A172 (cell line): ENCODE data around the gene MYH13. TPM values are rescaled to one million over a fixed set of nuclear protein-coding genes. Genes with fewer than 3 reads are reported as not detected.

Experiments used
- DNase-seq: peaks from one replicate; pipeline ENCODE4 v3.0.0-alpha.2; 2015; ENCODE audit warnings: low spot score
- total RNA-seq: library from RNA; depleted of rRNA; stranded (reverse); fragments of >200 nt; shearing (Covaris generic); gene quantifications from 2 replicates; pipeline ENCODE4 v1.2.3, GENCODE V29; 2014

Gene MYH13
- total RNA-seq, 1 experiment from 2014 or later = not detected

DNA sequence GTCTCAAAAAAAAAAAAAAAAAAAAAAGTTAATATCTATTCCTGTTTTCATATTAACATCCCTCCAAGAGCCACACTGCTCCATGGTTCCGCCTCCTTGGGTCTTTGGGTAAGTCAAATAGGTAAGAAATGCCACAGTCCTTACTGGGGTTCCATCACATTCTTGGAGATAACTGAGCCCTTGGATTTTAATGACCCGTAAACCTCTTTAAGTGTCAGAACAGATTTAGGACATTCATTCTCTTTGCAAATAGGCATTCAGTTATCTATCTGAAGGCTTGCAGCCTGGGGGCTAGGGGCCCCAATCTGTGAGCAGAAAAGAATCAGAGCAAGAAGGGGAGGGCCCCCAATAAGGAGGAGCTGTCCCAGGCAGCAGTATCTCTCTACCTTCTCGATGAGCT is 28.0 kb downstream of the MYH13 start:
- DNase-seq = no peak

GRCh38 chr17:10339051-10339450 is 33.8 kb downstream of the MYH13 start:
- DNase-seq = no peak

DNA sequence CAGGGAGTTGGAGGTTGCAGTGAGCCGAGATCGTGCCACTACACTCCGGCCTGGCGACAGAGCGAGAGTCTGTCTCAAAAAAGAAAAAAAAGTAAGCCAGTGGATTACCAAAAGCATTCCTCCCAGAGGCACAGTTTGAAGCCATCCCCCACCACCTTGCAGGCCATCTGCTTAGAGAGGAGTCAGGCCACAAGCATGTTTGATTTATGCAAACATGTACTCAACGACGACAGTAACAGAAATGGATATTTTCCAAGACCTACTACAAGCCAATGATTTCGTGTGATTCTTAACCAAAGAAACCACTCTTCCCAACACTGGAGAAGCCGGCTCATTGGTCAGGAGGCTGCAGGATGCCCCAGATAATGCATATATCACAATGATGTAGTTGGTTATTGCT is 34.8 kb downstream of the MYH13 start:
- no peak for DNase-seq

DNA sequence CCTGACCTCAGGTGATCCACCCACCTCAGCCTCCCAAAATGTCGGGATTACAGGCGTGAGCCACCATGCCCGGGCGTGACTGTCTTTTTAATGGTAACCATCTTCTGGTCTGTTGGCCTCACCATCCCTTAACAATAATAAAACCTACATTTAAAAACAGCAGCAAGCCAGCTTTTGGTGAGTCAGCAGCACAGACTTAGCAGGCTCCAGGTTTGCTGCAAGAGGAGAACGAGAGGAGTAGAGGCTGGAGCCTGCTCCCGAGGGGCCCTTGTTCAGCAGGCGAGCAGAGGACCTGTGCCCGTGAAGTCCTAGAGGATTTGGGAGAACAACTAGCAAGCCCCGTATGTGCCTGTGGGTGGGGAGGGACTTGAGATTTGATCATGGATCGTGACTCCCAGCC is 35.7 kb downstream of the MYH13 start:
- no peak for DNase-seq

DNA sequence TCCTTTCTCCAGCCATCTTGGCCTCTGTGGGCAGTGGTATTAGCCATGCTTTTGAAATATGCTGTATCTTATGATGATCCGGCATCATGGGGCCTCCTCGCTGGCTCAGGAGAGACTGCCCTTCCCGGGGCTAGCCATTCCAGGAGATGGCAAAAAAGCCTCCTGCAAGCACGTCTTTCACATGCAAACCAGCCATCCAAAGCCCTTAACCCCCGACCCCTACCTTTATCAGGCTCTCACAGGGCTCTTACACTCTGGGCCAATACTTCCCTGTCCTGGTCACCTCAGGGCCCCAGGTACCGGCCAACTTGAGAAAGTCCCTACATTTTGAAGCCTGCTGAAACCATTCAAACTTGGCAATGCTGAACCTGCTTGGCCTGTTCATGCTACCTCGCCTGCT is 36.4 kb downstream of the MYH13 start:
- DNase-seq = no peak

GRCh38 chr17:10332515-10332914 is 40.3 kb downstream of the MYH13 start:
- DNase-seq = no peak

- DNase-seq = no peak
Observed at GRCh38 chr17:10328971-10329923, 43.6 kb downstream of the MYH13 start.

- no peak for DNase-seq
Observed at GRCh38 chr17:10328206-10328605, 44.6 kb downstream of the MYH13 start.

DNA sequence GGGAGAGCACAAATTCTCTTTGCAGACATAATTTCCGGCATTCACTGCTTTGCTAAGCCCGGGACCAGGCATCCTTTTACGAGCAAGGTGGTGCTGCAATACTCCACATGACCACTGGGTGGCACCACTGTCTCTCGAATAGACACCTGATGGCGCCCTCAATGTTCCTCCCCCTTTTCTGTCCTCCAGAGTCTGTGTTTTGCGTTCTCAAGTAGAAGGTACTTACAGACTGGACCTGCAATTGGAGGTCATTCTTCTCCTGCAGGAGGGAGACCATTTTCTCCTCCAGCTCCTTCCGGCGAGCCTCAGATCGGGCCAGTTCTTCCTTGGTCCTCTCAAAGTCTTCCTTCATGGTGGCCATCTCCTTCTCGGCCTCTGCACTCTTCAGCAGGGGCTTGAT is 45.2 kb downstream of the MYH13 start:
- DNase-seq = peak; percentile 93

- peak; percentile 20 for DNase-seq
Observed at GRCh38 chr17:10325031-10325695, 47.6 kb downstream of the MYH13 start.

- no peak for DNase-seq
Observed at GRCh38 chr17:10323812-10324610, 48.8 kb downstream of the MYH13 start.

- no peak for DNase-seq
Observed at GRCh38 chr17:10318535-10318934, 54.3 kb downstream of the MYH13 start.

GRCh38 chr17:10317543-10317834 is 55.3 kb downstream of the MYH13 start:
- no peak for DNase-seq

DNA sequence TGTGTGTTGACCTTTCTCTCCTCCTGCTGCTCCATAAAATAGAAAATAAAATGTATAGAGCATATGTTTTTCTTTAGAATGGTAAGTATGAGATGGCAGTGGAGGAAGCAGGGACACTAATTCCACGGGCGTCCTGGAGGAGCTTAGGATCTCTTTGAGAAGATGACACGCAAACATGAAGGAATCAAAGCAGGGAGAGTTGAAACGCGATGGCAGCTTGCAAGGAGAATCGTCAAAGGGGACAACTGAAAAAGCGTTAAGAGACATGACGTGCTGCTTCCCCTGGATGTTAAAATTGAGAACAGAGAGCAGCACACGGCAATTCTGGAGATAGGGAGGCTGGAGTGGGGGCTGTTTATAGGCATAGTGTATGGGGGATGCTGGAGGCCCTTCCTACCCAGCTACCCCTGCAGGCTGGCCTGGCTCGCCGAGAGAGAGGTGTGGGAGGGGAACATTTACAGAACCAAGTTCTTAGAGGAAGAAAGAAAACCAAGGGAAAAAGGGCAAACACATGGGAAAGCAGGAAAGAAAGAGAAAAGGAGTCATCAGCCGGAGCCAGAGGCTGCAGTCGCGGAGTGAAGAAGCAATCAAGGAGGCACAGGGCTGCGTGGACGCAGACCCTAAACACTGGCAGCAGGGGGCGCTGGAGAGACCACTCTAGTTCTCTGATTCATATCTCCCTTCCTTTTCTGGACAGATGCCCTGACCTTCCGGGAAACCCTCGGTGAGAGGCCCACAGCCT is 55.8 kb downstream of the MYH13 start:
- peak; percentile 59 for DNase-seq

GRCh38 chr17:10314329-10314728 is 58.5 kb downstream of the MYH13 start:
- DNase-seq = no peak

DNA sequence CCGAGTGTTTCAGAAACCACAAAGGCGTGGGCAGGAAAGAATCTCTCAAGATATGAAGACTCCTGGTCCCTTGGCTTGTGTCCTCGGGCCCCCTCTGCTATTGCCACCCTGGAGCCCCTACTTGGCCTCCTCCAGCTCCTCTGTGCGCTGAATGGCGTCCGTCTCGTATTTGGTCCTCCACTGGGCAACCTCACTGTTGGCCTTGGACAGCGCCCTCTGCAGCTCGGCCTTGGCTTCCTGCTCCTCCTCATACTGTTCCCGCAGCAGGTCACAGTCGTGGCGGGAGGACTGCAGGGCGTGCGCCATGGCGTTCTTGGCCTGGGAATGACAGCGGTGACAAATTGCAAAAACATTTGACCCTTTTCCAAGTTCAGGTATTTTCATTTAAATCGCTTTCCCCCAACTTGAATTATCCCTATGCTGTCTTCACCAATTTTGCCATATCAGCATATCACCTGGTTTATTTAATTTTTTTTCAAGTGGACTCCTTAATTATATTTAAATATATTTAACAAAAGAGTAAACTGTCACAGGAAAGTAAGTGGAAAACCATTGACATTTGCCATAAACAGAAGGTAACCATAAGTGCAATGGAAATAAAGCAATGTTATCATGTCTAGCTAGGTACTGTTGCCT is 59.7 kb downstream of the MYH13 start:
- DNase-seq = no peak

GRCh38 chr17:10311131-10311530 is 61.7 kb downstream of the MYH13 start:
- no peak for DNase-seq

- DNase-seq = no peak
Observed at GRCh38 chr17:10309003-10309974, 63.5 kb downstream of the MYH13 start.

DNA sequence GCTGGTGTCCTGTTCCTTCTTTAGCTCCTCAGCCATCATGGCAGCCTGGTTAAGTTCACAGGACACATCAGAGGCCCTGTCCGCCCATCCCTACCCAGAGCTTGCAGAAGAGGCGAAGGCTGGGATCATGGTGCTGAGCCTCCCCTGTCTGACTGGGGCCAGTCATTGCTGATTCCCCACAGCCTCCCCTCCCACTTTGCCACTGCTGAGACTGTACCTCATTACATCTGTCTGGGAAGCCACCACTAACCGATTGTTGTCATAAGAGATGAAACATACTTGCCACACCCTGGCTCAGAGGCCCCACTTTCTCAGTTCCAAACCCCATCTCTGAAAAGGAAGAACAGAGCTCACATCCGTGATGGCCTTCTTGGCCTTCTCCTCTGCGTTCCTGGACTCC is 66.2 kb downstream of the MYH13 start:
- DNase-seq = no peak

GRCh38 chr17:10305398-10305797 is 67.4 kb downstream of the MYH13 start:
- no peak for DNase-seq
